NCI-H146 treated with DMSO at 0.1 percent for 48 hours (cell line): ENCODE data around the gene SLC38A10.
"Not testable (repeated sequence)": the region's sequence is repeated elsewhere in the genome, so short reads cannot be mapped to it uniquely, and the experiment has no call there.

ENCODE experiments used
- DNase-seq: peaks from one replicate; lab custom pipeline; 2025; ENCODE audit not compliant: unreplicated experiment; lab: John Stamatoyannopoulos, UW

Gene SLC38A10

DNA sequence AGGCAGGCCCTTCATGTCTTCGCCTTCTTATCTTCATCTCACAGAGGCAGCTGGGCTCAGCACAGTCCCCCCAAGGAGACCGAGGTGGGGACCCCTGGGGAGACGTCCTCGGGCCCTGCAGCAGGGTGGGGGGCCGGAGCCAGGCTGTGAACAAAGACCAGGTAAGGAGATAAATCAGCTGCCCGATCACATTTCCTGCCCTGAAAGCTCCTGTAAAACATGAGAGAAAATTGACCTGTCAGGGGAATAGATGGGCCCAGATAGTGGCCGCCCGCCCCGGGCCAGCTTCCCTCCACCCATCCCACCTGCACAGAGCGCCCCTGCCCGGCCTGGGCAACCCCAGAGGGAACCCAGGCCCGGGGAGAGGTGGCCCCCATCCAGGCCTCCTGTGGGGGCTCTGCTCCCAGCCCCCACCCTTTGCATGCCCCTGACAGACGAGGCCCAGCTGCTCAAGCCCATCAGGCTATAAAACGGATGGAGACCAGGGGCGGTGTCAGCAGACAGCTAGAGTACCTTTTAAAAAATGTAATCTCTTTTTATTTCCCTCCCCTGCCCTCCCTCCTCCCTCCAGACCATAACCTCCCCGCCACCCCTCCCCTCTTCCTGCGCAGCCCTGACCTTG is 18.8 kb upstream of the SLC38A10 start:
- DNase-seq, result no peak

GRCh38 chr17:81312624-81313325 is 17.7 kb upstream of the SLC38A10 start:
- DNase-seq, result no peak

- no peak for DNase-seq
Measured at GRCh38 chr17:81311946-81312345, 16.8 kb upstream of the SLC38A10 start.

- DNase-seq, result no peak
Measured at GRCh38 chr17:81310949-81311550, 15.9 kb upstream of the SLC38A10 start.

GRCh38 chr17:81309859-81310839 is 15.0 kb upstream of the SLC38A10 start:
- no peak for DNase-seq

- peak; percentile 41 for DNase-seq
Measured at GRCh38 chr17:81309140-81309858, 14.2 kb upstream of the SLC38A10 start.

DNA sequence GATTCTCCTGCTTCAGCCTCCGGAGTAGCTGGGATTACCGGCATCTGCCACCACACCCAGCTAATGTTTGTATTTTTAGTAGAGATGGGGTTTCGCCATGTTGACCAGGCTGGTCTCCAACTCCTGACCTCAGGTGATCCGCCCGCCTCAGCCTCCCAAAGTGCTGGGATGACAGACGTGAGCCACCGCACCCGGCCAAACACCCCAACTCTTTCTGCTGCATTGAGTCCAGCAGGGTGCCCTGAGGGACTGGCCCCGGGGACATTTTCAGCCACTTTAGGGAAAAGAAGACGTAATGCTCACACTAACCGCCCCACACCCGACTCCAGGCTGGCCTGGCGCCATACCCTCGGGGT is 13.7 kb upstream of the SLC38A10 start:
- not testable (repeated sequence) for DNase-seq

DNA sequence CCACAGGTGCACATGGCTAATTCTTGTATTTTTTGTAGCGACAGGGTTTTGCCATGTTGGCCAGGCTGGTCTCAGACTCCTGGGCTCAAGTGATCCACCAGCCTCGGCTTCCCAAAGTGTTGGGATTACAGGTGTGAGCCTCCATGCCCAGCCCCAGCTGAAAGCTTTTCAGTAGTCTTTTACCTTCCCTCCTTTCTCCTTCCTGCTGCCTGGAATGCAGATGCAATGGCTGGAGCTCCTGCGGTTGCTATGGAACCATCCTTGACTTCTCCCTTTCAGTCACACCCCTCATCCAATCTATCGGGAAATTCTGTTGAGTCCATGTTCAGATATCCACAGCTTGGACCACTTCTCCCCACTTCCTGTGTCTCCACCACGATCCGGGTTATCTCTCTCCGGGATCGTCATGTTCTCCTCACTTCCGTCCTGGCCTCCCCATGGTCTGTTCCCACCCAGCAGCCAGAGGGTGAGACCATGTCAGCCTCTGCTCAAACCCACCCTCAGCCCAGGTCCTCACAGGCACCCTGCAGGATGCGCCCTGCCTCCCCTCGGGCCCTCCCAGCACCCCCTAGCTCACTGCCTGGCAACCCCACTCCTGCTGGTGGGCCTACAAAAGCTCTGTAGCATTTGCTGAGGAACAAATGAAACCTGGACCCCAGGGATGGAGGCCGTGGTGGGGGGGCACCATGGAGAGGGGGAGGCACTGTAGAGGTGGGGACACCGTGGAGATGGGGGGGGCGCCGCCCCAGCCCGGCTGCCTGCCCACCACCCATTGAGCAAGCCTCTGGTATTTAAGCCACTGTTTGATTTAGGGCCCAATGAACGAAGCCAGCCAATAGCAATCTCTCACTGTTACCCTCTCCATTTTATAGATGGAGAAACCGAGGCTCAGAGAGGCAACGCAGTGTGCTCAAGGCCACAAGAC is 12.8 kb upstream of the SLC38A10 start:
- no peak for DNase-seq

GRCh38 chr17:81306898-81307510 is 11.9 kb upstream of the SLC38A10 start:
- DNase-seq, result no peak

- no peak for DNase-seq
Measured at GRCh38 chr17:81306491-81306890, 11.4 kb upstream of the SLC38A10 start.

- no peak for DNase-seq
Measured at GRCh38 chr17:81305051-81305630, 10.0 kb upstream of the SLC38A10 start.

DNA sequence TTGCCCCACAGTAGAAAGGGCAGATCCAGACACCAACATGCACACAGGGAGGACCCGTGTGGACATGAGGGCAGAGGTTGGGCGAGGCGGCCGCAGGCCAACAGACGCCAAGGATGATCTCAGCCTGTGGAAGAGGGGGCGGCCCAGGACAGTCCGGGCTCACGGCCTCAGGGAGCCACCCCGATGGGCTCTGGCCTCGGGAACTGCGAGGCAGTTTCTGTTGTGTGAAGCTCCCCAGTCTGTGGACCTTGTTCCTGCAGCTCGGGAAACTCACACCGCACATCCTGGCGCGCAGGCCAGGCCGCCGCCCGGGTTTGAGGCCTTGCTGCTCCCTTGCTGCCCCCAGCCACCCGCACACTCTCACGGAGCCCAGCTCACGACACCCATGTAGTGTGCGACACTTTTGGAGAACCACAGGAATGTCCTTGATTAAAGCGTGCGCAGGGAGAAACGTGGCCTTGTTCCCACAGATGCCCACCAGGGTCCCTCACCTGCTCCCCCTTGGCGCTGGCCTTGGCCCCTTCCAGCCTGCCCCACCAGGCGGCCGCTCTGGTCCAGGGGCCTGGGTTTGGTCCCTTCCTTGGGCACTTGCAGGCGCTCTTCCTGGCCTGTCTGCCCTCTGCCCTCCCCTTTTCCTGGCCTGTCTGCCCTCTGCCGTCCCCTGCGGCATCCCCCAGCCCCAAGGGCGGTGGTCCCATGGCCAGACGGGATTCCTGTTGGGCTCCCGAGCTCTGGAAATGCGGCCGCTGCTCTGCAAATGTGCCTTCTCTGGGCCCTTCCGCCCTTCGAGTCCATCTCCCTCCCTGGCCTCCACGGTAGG is 9.3 kb upstream of the SLC38A10 start:
- DNase-seq, result no peak

DNA sequence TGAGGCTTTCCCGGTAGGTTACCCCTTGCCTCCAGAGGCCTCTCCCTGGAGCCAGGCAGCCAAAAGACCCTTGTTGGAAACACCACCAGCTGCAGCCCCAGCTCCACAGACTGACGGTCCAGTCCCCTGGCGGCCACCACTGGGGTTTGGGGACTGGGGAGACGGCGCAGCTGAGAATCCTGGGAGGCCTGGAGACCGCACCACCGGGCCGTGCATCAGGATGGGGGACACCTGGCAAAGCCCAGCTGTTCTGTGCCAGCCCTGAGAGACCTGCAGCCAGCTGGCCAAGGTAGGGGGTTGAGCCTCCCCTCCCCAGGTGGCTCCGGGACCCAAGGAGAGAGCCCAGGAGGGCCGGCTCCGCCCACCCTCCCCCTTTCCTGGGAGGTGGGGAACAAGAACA is 8.3 kb upstream of the SLC38A10 start:
- DNase-seq, result no peak

- no peak for DNase-seq
Measured at GRCh38 chr17:81302861-81303333, 7.8 kb upstream of the SLC38A10 start.

GRCh38 chr17:81302324-81302723 is 7.2 kb upstream of the SLC38A10 start:
- DNase-seq, result no peak

DNA sequence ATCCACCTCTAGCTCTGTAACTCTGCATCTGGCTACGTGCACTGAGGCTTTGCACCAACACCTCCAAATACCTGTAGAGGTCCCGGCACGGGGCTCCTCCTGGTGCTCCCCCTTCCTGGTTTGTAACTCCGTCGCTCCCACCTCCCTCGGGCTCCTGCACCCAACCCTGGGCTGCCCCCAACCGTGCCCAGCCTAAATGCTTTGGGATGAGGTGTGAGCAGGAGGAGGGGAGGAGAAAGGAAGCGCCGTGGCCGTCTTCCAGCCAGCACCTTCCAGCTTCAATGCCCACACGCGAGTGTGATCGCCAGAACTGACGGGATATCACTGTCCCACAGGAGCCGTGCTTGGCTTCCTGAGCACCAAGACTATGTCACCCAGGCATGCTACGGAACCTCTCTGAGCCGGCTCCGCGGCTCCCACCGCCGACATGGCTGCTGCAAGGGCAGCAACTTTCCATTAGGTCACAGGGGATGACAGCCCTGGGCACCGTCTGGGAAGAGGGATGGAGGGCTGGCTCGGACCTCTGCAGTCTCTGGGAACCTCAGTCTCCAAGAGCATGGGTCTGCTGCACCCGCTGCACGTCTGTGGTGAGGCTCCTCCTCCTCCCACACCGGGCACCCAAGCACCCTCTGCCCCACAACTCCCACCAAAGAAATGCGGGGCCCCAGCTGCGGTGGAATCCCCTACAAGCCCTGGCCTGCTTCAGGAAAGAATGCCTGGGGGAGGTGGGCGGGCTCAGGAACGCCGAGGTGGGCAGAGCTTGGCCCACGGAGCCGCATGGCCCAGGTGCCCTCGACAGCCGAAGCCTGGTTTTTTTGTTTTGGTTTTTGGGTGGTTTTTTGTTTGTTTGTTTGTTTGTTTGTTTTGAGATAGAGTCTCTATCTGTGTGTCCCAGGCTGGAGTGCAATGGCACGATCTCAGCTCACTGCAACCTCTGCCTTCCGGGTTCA is 6.4 kb upstream of the SLC38A10 start:
- no peak for DNase-seq
